ENCODE results near the gene POLR2E. TPM values are rescaled to one million over a fixed set of nuclear protein-coding genes. Genes with fewer than 3 reads are reported as not detected.

POLR2E gene
- total RNA-seq, 4 donors from 2014 or later, result 117 to 228 (median 150) TPM

- peaks cover 0 to 25% of the 10 kb centered on the region in 2 donors for H3K36me3 ChIP-seq
- peak overlapping the region in 3 of 4 donors; percentile 70 to 71 (median 71) for H3K27ac ChIP-seq
- peaks cover 0 to 52% (median 20%) of the 10 kb centered on the region in 3 donors for H3K4me1 ChIP-seq
- peaks cover 6% of the 10 kb centered on the region for H3K27me3 ChIP-seq
- ATAC-seq, result peak; percentile 58
- 0 to 5% methylated on average over 1 to 9 of the region's 27 CpGs for WGBS, 2 donors (ENCODE audit: low coverage in 1 of 2)
- H3K4me3 ChIP-seq, result peak overlapping the region; percentile 31 to 55
- no peaks in the 10 kb centered on the region for H3K9me3 ChIP-seq
- TF ChIP-seq POLR2A (IDR thresholded peaks at IDR 0.05) (no peak), EP300 (IDR thresholded peaks at IDR 0.05) (no peak)
Measured at GRCh38 chr19:1040476-1041271, 54.5 kb downstream of the POLR2E start.

- Histone ChIP-seq H3K27me3 (peaks cover 6% of the 10 kb centered on the region), H3K4me1 (peaks cover 0 to 52% (median 20%) of the 10 kb centered on the region in 3 donors), H3K4me3 (peak within 1 kb of the TSS; percentile 31 to 55), H3K27ac (peak within 1 kb of the TSS in 3 of 4 donors; percentile 70 to 71 (median 71)), H3K9me3 (no peaks in the 10 kb centered on the region), H3K36me3 (peaks cover 0 to 33% of the 10 kb centered on the region in 2 donors)
- peak; percentile 96 for ATAC-seq
- WGBS, 2 donors (ENCODE audit: low coverage in 1 of 2), result 0% methylated on average over 2 of the region's 56 CpGs; no CpG with 5 or more reads in 1 of the 2 donors
- TF ChIP-seq EP300 (IDR thresholded peaks at IDR 0.05) (no peak), POLR2AphosphoS5 (IDR thresholded peaks at IDR 0.05) (peak; percentile 84), POLR2A (IDR thresholded peaks at IDR 0.05) (peak in 1 of 2 donors; percentile 6)
- TF ChIP-seq, protein P1, sequence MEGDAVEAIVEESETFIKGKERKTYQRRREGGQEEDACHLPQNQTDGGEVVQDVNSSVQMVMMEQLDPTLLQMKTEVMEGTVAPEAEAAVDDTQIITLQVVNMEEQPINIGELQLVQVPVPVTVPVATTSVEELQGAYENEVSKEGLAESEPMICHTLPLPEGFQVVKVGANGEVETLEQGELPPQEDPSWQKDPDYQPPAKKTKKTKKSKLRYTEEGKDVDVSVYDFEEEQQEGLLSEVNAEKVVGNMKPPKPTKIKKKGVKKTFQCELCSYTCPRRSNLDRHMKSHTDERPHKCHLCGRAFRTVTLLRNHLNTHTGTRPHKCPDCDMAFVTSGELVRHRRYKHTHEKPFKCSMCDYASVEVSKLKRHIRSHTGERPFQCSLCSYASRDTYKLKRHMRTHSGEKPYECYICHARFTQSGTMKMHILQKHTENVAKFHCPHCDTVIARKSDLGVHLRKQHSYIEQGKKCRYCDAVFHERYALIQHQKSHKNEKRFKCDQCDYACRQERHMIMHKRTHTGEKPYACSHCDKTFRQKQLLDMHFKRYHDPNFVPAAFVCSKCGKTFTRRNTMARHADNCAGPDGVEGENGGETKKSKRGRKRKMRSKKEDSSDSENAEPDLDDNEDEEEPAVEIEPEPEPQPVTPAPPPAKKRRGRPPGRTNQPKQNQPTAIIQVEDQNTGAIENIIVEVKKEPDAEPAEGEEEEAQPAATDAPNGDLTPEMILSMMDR (IDR thresholded peaks at IDR 0.05), result peak in 1 of 4 experiments; percentile 11
Measured at GRCh38 chr19:1039646-1040475, 55.3 kb downstream of the POLR2E start, which contains the start of gene ABCA7. ABCA7 (plus strand) TSS chr19:1040107; CDS start chr19:1041362, 1,255 bp downstream.

DNA sequence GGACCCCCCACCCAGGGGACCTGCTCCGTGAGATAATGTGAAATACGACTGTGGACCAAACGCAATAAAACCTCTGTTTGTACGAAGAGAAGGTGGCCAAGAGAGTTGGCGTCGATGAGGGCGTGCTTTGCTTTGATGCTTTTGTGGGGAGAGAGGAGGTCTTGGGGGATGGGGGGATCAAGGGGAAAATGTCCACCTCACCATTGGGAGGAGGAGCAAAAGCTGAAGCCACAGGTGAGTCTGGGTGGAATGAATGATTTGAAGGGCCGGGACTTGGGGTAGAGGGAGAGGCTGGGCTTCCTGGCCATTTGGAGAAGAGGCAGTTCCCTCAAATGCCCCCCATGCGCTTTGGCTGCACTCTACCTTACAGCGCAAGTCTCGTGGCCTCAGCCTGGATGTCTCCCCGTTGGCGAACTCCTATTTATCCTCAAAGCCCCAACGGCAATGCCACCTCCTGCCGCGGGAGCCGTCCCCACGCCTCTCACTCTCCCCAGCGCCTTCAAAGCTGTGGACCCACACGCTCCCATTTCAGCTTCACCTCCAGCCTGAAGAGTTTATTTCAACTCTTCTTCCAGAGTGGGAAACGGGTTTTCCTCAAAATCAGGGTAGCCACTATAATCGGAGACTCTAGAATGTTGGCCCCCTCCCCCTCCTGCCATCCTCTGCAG lies 56.1 kb downstream of the POLR2E start:
- Histone ChIP-seq H3K27me3 (peaks cover 6% of the 10 kb centered on the region), H3K27ac (peak overlapping the region in 3 of 4 donors; percentile 48 to 71 (median 70)), H3K4me1 (peaks cover 0 to 52% (median 20%) of the 10 kb centered on the region in 3 donors), H3K9me3 (no peaks in the 10 kb centered on the region), H3K36me3 (peaks cover 0 to 33% of the 10 kb centered on the region in 2 donors), H3K4me3 (peak overlapping the region in 1 of 2 donors; percentile 55)
- WGBS, 2 donors (ENCODE audit: low coverage in 1 of 2), result 68% methylated on average over 7 to 15 of the region's 22 CpGs
- no peak for TF ChIP-seq POLR2A (IDR thresholded peaks at IDR 0.05)
- no peak for TF ChIP-seq EP300 (IDR thresholded peaks at IDR 0.05)
- TF ChIP-seq, protein P1 (IDR thresholded peaks at IDR 0.05), result no peak
- TF ChIP-seq POLR2AphosphoS5 (IDR thresholded peaks at IDR 0.05), result no peak
- ATAC-seq, result no peak

DNA sequence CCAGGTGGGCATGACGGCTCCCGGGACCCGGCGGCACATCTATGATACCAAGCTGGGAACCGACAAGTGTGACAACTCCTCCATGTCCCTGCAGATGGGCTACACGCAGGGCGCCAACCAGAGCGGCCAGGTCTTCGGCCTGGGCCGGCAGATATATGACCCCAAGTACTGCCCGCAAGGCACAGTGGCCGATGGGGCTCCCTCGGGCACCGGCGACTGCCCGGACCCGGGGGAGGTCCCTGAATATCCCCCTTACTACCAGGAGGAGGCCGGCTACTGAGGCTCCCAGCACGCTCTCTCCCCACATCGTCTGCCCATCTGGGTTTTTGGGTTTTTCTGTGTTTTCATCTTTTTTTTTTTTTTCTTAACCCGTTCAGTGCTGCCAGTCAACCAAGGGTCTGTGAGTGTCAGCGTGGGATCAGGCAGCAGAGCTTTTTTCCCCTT lies 57.5 kb downstream of the POLR2E start:
- peak overlapping the region in 3 of 4 donors; percentile 54 to 71 (median 70) for H3K27ac ChIP-seq
- ATAC-seq, result no peak
- TF ChIP-seq EP300 (IDR thresholded peaks at IDR 0.05) (no peak), POLR2AphosphoS5 (IDR thresholded peaks at IDR 0.05) (no peak), POLR2A (IDR thresholded peaks at IDR 0.05) (no peak)
- TF ChIP-seq, protein P1 (IDR thresholded peaks at IDR 0.05), result no peak
- H3K9me3 ChIP-seq, result no peaks in the 10 kb centered on the region
- H3K4me1 ChIP-seq, result peaks cover 0 to 45% (median 20%) of the 10 kb centered on the region in 3 donors
- WGBS, 2 donors (ENCODE audit: low coverage in 1 of 2), result 55 to 72% methylated on average over 4 to 15 of the region's 22 CpGs
- H3K27me3 ChIP-seq, result peaks cover 6% of the 10 kb centered on the region
- peaks cover 0 to 42% of the 10 kb centered on the region in 2 donors for H3K36me3 ChIP-seq
- H3K4me3 ChIP-seq, result no peak overlapping the region

Other genes starting within 250 kb of the POLR2E start
- gene ELANE, start 243.1 kb downstream of the POLR2E start, total RNA-seq, result 1 to 10 TPM in 3 of 4 donors, under 1 TPM in 1; 0.49 to 2.3 (median 1.7) TPM
- gene CFD, start 235.7 kb downstream of the POLR2E start, total RNA-seq, result 1,000 to 10,000 TPM in 1 of 4 donors, 100 to 1,000 TPM in 3; 229 to 1,118 (median 654) TPM
- gene MED16, start 202.2 kb downstream of the POLR2E start, total RNA-seq, result 10 to 100 TPM; 20.2 to 40.3 (median 28.1) TPM
- not detected for gene RNU6-9, start 201.9 kb downstream of the POLR2E start, total RNA-seq
- gene R3HDM4, start 182.2 kb downstream of the POLR2E start, total RNA-seq, result 10 to 100 TPM; 23.7 to 44.9 (median 32.9) TPM
- not detected for gene KISS1R, start 178.0 kb downstream of the POLR2E start, total RNA-seq
- 1 to 10 TPM; 3.6 to 6.2 (median 4.9) TPM for gene ARID3A, start 169.3 kb downstream of the POLR2E start, total RNA-seq
- gene WDR18, start 111.0 kb downstream of the POLR2E start, total RNA-seq, result 10 to 100 TPM in 3 of 4 donors, 1 to 10 TPM in 1; 7.2 to 43.9 (median 20.1) TPM
- not detected for gene GRIN3B, start 95.0 kb downstream of the POLR2E start, total RNA-seq
- 100 to 1,000 TPM; 146 to 179 (median 154) TPM for gene TMEM259, start 74.3 kb downstream of the POLR2E start, total RNA-seq
- gene RNU6-2, start 73.9 kb downstream of the POLR2E start, total RNA-seq, result not detected
- gene CNN2, start 68.8 kb downstream of the POLR2E start, total RNA-seq, result 100 to 1,000 TPM in 1 of 4 donors, 10 to 100 TPM in 3; 52.9 to 103 (median 75.2) TPM
- gene ABCA7, start 55.3 kb downstream of the POLR2E start, total RNA-seq, result 10 to 100 TPM in 1 of 4 donors, 1 to 10 TPM in 3; 3.9 to 14.3 (median 6.4) TPM
- gene ARHGAP45, start 28.2 kb downstream of the POLR2E start, total RNA-seq, result 10 to 100 TPM in 3 of 4 donors, 1 to 10 TPM in 1; 9.5 to 29.8 (median 14.6) TPM
- 100 to 1,000 TPM; 311 to 452 (median 349) TPM for gene GPX4, start 8.6 kb upstream of the POLR2E start, total RNA-seq
- 10 to 100 TPM; 14.9 to 67.2 (median 20.9) TPM for gene SBNO2, start 78.9 kb upstream of the POLR2E start, total RNA-seq
- 10 to 100 TPM; 56.8 to 80.7 (median 60.9) TPM for gene STK11, start 110.4 kb upstream of the POLR2E start, total RNA-seq
- under 1 TPM in 3 of 4 donors, not detected in 1; 0.13 to 0.73 (median 0.49) TPM for gene CBARP, start 142.6 kb upstream of the POLR2E start, total RNA-seq
- gene ATP5F1D, start 146.4 kb upstream of the POLR2E start, total RNA-seq, result 100 to 1,000 TPM in 1 of 4 donors, 10 to 100 TPM in 3; 62.3 to 116 (median 84.1) TPM
- gene MIDN, start 153.2 kb upstream of the POLR2E start, total RNA-seq, result 10 to 100 TPM; 20.0 to 40.1 (median 24.2) TPM
- 100 to 1,000 TPM; 350 to 708 (median 559) TPM for gene CIRBP, start 174.0 kb upstream of the POLR2E start, total RNA-seq
- 10 to 100 TPM; 14.2 to 42.2 (median 21.8) TPM for gene FAM174C, start 180.2 kb upstream of the POLR2E start, total RNA-seq
- gene EFNA2, start 190.5 kb upstream of the POLR2E start, total RNA-seq, result not detected